GM18861 (cell line): ENCODE data around the gene WNT3.

Experiments
- ATAC-seq: cut with Tn5 transposase; IDR thresholded peaks from one replicate; pipeline ENCODE4 v1.9.1; 2021; ENCODE audit not compliant: unreplicated experiment

WNT3 gene

GRCh38 chr17:46836500-46836899 is 18.0 kb upstream of the WNT3 start:
- ATAC-seq, result no peak

- no peak for ATAC-seq
Observed at GRCh38 chr17:46834846-46835245, 16.4 kb upstream of the WNT3 start.

GRCh38 chr17:46833840-46834208 is 15.3 kb upstream of the WNT3 start:
- ATAC-seq, result no peak

- ATAC-seq, result no peak
Observed at GRCh38 chr17:46832945-46833839, 14.7 kb upstream of the WNT3 start.

- ATAC-seq, result no peak
Observed at GRCh38 chr17:46832331-46832821, 13.9 kb upstream of the WNT3 start.

GRCh38 chr17:46831573-46832330 is 13.3 kb upstream of the WNT3 start:
- ATAC-seq, result no peak

GRCh38 chr17:46827274-46827673 is 8.8 kb upstream of the WNT3 start:
- no peak for ATAC-seq

- no peak for ATAC-seq
Observed at GRCh38 chr17:46826116-46826515, 7.6 kb upstream of the WNT3 start.

GRCh38 chr17:46823657-46824056 is 5.2 kb upstream of the WNT3 start:
- ATAC-seq, result no peak

- no peak for ATAC-seq
Observed at GRCh38 chr17:46822388-46822921, 4.0 kb upstream of the WNT3 start.

- no peak for ATAC-seq
Observed at GRCh38 chr17:46821482-46822387, 3.2 kb upstream of the WNT3 start.

- no peak for ATAC-seq
Observed at GRCh38 chr17:46820592-46821450, 2.3 kb upstream of the WNT3 start.

GRCh38 chr17:46819906-46820351 is 1.4 kb upstream of the WNT3 start:
- no peak for ATAC-seq

GRCh38 chr17:46818929-46819859 is 702 bp upstream of the WNT3 start:
- ATAC-seq, result no peak

- ATAC-seq, result no peak
Observed at GRCh38 chr17:46817901-46818209, 637 bp downstream of the WNT3 start.

GRCh38 chr17:46817151-46817900 is 1.2 kb downstream of the WNT3 start:
- ATAC-seq, result no peak

- no peak for ATAC-seq
Observed at GRCh38 chr17:46815474-46816353, 2.8 kb downstream of the WNT3 start.
